AG09309 (cell line): ENCODE results near the gene UTP11.
A peak's percentile ranks its signal among the peaks of the same experiment; 100 is the strongest.

Experiments
- DNase-seq: peaks from one replicate; pipeline ENCODE4 v3.0.0-alpha.2; 2010; ENCODE audit warnings: low read depth
- H3K4me3 ChIP-seq: 2 replicates; pipeline ENCODE4 v1.5.1; 2011; ENCODE audit warnings: mild to moderate bottlenecking, low read depth, low read length, moderate library complexity; ENCODE audit not compliant: control insufficient read depth
- CTCF ChIP-seq: IDR thresholded peaks from 2 replicates; pipeline ENCODE4 v1.5.1; 2011; ENCODE audit warnings: mild to moderate bottlenecking, low read depth, low read length, inconsistent platforms; ENCODE audit not compliant: insufficient read depth, control insufficient read depth; ENCODE audit errors: missing control alignments

The UTP11 gene

GRCh38 chr1:37983546-37983945 is 29.0 kb upstream of the UTP11 start:
- no peak for DNase-seq
- no peak overlapping the region for H3K4me3 ChIP-seq
- TF ChIP-seq CTCF: no peak

DNA sequence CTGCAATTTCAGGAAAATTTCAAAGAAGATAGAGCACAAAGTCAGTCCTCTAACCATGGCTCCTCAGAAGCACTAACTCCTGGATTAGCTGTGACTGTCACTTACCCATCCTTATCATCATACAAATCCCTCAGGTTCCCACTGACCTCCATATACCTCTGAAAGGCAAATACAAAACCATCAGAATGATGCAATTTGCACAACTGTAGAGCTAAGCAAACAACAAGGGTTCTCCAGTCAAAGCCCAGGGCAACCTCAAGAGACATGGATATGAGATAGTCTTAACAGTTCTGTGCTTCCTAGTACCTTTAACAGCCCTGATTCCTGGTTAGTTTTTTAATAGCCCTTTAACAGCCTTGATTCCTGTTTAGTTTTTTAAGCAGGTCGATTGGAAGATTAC is 24.9 kb upstream of the UTP11 start:
- H3K4me3 ChIP-seq: no peak overlapping the region
- no peak for DNase-seq
- no peak for TF ChIP-seq CTCF

DNA sequence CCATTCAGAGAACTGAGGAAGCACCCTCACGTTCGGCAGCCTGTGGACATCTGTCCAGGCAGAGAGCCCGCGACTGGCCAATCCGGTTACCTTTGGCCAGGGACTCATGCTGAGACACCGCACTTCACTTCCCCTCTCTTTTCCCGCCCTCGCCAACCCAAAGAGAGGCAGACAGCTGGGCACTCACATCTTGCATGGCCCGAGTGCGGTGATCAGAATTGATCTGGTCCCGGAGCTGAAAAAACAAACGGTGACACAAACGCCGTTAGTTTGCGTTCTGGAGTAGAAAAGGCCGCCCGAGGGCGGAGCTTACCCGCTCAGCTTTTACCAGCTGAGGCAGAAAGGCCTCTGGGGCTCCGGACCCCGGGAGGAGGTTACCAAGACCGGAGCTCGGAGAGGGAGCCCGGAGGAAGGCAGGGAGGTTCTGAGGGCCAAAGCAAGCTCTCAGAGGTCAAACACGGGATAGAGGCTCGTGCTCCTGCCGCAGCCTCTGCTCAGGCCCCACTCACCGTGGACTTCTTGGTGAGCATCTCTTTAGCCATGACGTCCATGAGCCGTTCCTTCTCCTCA is 23.1 kb upstream of the UTP11 start:
- peak overlapping the region; percentile 88 for H3K4me3 ChIP-seq
- DNase-seq: no peak
- no peak for TF ChIP-seq CTCF

GRCh38 chr1:37994886-37995566 is 17.5 kb upstream of the UTP11 start:
- TF ChIP-seq CTCF: no peak

DNA sequence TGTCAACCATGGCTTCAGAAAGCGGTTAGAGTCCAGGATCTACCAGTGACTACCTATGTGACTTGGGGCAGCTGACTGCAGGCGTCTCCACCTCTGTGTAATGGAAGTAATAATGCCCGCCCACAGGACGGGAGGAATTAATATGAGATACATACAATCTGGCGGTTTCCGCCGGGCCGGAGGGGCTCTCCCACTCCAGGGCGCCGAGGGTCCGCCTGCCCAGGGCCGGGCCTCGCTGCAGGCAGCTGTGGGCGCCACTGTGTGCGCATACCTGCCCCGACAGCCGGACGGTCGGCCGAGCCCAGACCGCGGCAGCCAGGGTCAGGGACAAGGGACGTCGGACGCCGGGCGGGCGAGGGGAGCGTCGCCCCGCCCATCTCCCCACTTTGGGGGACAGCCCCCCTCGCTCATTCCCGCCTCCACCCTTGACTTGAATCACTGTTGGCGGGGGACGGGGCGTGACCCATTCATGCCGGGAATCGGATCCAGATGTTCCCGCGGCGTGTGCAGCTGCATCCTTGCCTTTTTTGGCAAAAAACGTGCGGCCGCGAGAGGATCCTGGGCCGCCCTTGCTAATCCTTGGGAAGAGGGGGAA is 16.7 kb upstream of the UTP11 start:
- TF ChIP-seq CTCF: no peak
- H3K4me3 ChIP-seq: peak overlapping the region; percentile 39
- peak; percentile 57 for DNase-seq

More at GRCh38 chr1:37994886-37995566, 17.5 kb upstream of the UTP11 start:
- no peak overlapping the region for H3K4me3 ChIP-seq
- no peak for DNase-seq

DNA sequence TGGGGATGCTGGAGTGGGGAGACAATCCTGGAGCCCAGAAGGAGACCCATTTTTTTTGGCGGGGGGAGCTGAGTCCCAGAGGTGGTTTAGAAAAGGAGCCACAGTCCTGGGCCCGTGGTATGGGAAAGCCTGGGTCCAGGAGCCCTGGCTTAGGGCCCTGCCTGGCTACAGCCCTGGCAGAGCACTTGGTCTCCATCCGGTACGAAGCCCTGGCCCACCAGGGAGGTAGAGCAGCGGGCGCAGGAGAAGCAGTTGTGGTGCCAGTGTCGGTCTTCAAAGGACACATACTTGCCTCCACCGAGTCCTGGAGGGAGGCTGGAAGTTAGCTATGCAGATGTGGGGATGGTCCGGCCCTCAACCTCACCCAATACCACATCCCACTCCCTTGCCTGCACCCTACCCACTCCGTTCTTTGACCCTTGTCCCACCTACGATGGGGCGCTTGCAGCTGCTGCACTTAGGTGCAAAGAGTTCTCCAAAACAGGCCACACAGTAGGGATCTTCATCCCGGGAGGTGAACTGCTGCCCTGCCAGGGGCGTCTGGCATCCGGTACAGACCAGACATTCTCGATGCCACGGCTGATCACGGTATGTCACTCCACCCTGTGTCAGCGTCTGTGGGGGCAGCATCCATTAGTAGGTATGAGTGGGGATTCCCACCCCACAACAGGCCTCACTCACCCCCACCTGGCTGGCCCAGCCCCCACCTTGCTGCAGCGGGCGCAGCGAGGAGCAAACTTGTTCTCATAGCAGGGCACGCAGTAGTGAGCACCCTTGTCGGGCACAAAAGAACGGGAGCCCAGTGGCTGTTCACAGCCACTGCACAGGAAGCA is 15.1 kb upstream of the UTP11 start:
- no peak for DNase-seq
- no peak for TF ChIP-seq CTCF
- H3K4me3 ChIP-seq: no peak overlapping the region
